HG03442 (cell line): ENCODE results near the gene SORL1.
A peak's percentile ranks its signal among the peaks of the same experiment; 100 is the strongest.

Source experiments
- ATAC-seq: cut with Tn5 transposase; IDR thresholded peaks from one replicate; pipeline ENCODE4 v1.9.1; 2021; ENCODE audit warnings: mild to moderate bottlenecking, moderate library complexity; ENCODE audit not compliant: unreplicated experiment

The SORL1 gene

GRCh38 chr11:121654259-121654842 is 202.2 kb downstream of the SORL1 start:
- no peak for ATAC-seq

- no peak for ATAC-seq
Measured at GRCh38 chr11:121654843-121655536, 202.9 kb downstream of the SORL1 start.

- ATAC-seq = peak; percentile 91
Measured at GRCh38 chr11:121655537-121656327, 203.6 kb downstream of the SORL1 start.

- ATAC-seq = no peak
Measured at GRCh38 chr11:121656328-121657090, 204.4 kb downstream of the SORL1 start.

- ATAC-seq = no peak
Measured at GRCh38 chr11:121657146-121657545, 205.0 kb downstream of the SORL1 start.

- no peak for ATAC-seq
Measured at GRCh38 chr11:121659811-121660210, 207.7 kb downstream of the SORL1 start.

GRCh38 chr11:121661880-121662486 is 209.9 kb downstream of the SORL1 start:
- no peak for ATAC-seq

- ATAC-seq = no peak
Measured at GRCh38 chr11:121664144-121664543, 212.0 kb downstream of the SORL1 start.

- ATAC-seq = no peak
Measured at GRCh38 chr11:121665206-121665838, 213.2 kb downstream of the SORL1 start.

- ATAC-seq = no peak
Measured at GRCh38 chr11:121667836-121668235, 215.7 kb downstream of the SORL1 start.

- no peak for ATAC-seq
Measured at GRCh38 chr11:121669422-121669821, 217.3 kb downstream of the SORL1 start.

GRCh38 chr11:121670266-121670665 is 218.2 kb downstream of the SORL1 start:
- no peak for ATAC-seq

- ATAC-seq = no peak
Measured at GRCh38 chr11:121670805-121671282, 218.7 kb downstream of the SORL1 start.

GRCh38 chr11:121671283-121672168 is 219.4 kb downstream of the SORL1 start:
- no peak for ATAC-seq

GRCh38 chr11:121672630-121673487 is 220.7 kb downstream of the SORL1 start:
- no peak for ATAC-seq

GRCh38 chr11:121681550-121682268 is 229.6 kb downstream of the SORL1 start:
- ATAC-seq = no peak
